ENCODE results near the gene BRAT1. TPM values are rescaled to one million over a fixed set of nuclear protein-coding genes. Genes with fewer than 3 reads are reported as not detected.

Gene BRAT1
- total RNA-seq, 1 donor from 2014 or later: 19.7 TPM

DNA sequence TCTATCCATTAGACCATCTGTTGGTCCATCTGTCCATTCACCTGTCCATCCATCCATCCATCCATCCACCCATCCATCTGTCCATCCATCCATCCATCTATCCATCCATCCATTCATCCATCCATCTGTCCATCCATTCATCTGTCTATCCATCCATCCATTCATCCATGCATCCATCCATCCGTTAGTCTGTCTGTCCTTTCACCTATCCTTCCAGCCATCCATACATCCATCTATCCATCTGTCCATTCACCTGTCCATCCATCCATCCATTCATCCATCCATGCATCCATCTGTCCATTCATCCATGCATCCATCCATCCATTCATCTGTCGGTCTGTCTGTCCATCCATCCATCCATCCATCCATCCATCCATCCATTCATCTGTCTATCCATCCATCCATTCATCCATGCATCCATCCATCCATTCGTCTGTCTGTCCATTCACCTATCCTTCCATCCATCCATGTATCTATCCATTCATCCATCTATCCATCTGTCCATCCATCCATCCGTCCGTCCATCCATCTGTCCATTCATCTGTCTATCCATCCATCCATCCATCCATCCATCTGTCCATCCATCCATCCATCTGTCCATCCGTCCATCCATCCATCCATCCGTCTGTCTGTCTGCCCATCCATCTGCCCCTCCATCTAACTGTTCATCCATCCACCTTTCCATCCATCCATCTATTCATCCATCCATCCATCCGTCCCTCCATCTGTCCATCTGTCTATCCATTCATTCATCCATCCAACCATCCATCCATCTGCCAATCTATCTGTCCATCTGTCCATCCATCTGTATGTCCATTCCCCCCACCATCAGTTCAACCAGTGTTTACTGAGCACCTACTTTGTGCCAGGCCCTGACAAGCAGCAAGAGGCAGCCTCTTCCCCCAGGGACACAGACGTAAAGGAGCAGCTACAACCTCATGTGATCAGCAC is 40.6 kb downstream of the BRAT1 start:
- Histone ChIP-seq H3K79me2 (ENCODE audit: insufficient read depth, low read length) (no peaks in the 10 kb centered on the region), H3K9ac (ENCODE audit: low read length) (no peak overlapping the region), H2AFZ (ENCODE audit: low read depth, low read length) (no peak overlapping the region), H4K20me1 (ENCODE audit: insufficient read depth, low read length) (no peaks in the 10 kb centered on the region), H3K27me3 (ENCODE audit: insufficient read depth, low read length) (no peaks in the 10 kb centered on the region), H3K4me2 (ENCODE audit: low read length) (no peak overlapping the region), H3K4me3 (ENCODE audit: insufficient read depth, low read depth, low read length) (no peak overlapping the region), H3K27ac (ENCODE audit: low read depth, low read length) (no peak overlapping the region), H3K36me3 (ENCODE audit: insufficient read depth, low read length) (no peaks in the 10 kb centered on the region), H3K9me3 (ENCODE audit: insufficient read depth, low read depth, low read length) (peaks cover 4% of the 10 kb centered on the region), H3K4me1 (ENCODE audit: insufficient read depth, low read length) (peaks cover 39% of the 10 kb centered on the region)
- Mint-ChIP-seq H3K27me3 (ENCODE audit: low read depth, unreplicated experiment) (peaks cover 6% of the 10 kb centered on the region), H3K4me1 (ENCODE audit: low read depth, unreplicated experiment) (peaks cover 14% of the 10 kb centered on the region), H3K4me3 (ENCODE audit: unreplicated experiment) (no peak overlapping the region), H3K36me3 (ENCODE audit: low read depth, unreplicated experiment) (no peaks in the 10 kb centered on the region), H3K9me3 (ENCODE audit: unreplicated experiment) (no peaks in the 10 kb centered on the region), H3K27ac (ENCODE audit: unreplicated experiment) (no peak overlapping the region)
- no peak for FAIRE-seq
- no peak for DNase-seq (ENCODE audit: low read depth)
- TF ChIP-seq, protein P1, sequence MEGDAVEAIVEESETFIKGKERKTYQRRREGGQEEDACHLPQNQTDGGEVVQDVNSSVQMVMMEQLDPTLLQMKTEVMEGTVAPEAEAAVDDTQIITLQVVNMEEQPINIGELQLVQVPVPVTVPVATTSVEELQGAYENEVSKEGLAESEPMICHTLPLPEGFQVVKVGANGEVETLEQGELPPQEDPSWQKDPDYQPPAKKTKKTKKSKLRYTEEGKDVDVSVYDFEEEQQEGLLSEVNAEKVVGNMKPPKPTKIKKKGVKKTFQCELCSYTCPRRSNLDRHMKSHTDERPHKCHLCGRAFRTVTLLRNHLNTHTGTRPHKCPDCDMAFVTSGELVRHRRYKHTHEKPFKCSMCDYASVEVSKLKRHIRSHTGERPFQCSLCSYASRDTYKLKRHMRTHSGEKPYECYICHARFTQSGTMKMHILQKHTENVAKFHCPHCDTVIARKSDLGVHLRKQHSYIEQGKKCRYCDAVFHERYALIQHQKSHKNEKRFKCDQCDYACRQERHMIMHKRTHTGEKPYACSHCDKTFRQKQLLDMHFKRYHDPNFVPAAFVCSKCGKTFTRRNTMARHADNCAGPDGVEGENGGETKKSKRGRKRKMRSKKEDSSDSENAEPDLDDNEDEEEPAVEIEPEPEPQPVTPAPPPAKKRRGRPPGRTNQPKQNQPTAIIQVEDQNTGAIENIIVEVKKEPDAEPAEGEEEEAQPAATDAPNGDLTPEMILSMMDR (IDR thresholded peaks at IDR 0.05; ENCODE audit: insufficient read depth, low read depth, low read length): no peak
- TF ChIP-seq EZH2 (IDR thresholded peaks at IDR 0.05; ENCODE audit: insufficient read depth, low read length): no peak

DNA sequence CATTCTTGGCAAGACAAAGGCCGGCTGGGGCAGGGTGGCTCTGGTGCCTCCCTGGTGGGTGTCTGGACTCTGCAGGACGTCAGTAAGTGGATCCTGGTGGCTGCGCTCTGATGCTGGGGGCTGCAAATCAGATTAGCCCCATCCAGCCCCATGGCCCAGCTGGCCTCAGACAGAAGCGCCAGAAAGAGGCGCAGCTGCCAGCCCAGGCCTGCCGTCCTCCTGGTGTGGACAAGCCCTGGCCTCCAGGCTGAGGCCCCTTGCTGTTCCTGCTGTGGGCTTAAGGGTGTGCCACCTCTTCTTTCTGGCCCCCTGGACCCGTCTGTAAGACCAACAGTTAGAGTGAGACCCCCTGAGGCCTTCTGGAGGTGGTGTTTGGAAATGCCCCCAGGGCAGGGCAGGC is 41.6 kb downstream of the BRAT1 start:
- no peaks in the 10 kb centered on the region for H4K20me1 ChIP-seq (ENCODE audit: insufficient read depth, low read length)
- no peaks in the 10 kb centered on the region for H3K79me2 ChIP-seq (ENCODE audit: insufficient read depth, low read length)
- no peak overlapping the region for H2AFZ ChIP-seq (ENCODE audit: low read depth, low read length)
- H3K9ac ChIP-seq (ENCODE audit: low read length): no peak overlapping the region
- no peak overlapping the region for H3K27ac ChIP-seq (ENCODE audit: low read depth, low read length)
- no peak overlapping the region for H3K27ac Mint-ChIP-seq (ENCODE audit: unreplicated experiment)
- DNase-seq (ENCODE audit: low read depth): no peak
- H3K4me3 ChIP-seq (ENCODE audit: insufficient read depth, low read depth, low read length): no peak overlapping the region
- H3K4me1 Mint-ChIP-seq (ENCODE audit: low read depth, unreplicated experiment): peaks cover 18% of the 10 kb centered on the region
- H3K4me3 Mint-ChIP-seq (ENCODE audit: unreplicated experiment): no peak overlapping the region
- peaks cover 37% of the 10 kb centered on the region for H3K4me1 ChIP-seq (ENCODE audit: insufficient read depth, low read length)
- no peaks in the 10 kb centered on the region for H3K36me3 ChIP-seq (ENCODE audit: insufficient read depth, low read length)
- H3K9me3 Mint-ChIP-seq (ENCODE audit: unreplicated experiment): no peaks in the 10 kb centered on the region
- peaks cover 4% of the 10 kb centered on the region for H3K9me3 ChIP-seq (ENCODE audit: insufficient read depth, low read depth, low read length)
- H3K36me3 Mint-ChIP-seq (ENCODE audit: low read depth, unreplicated experiment): no peaks in the 10 kb centered on the region
- TF ChIP-seq, protein P1 (IDR thresholded peaks at IDR 0.05; ENCODE audit: insufficient read depth, low read depth, low read length): no peak
- no peak for TF ChIP-seq EZH2 (IDR thresholded peaks at IDR 0.05; ENCODE audit: insufficient read depth, low read length)
- no peak for FAIRE-seq
- no peak overlapping the region for H3K4me2 ChIP-seq (ENCODE audit: low read length)
- peaks cover 6% of the 10 kb centered on the region for H3K27me3 Mint-ChIP-seq (ENCODE audit: low read depth, unreplicated experiment)
- H3K27me3 ChIP-seq (ENCODE audit: insufficient read depth, low read length): no peaks in the 10 kb centered on the region

DNA sequence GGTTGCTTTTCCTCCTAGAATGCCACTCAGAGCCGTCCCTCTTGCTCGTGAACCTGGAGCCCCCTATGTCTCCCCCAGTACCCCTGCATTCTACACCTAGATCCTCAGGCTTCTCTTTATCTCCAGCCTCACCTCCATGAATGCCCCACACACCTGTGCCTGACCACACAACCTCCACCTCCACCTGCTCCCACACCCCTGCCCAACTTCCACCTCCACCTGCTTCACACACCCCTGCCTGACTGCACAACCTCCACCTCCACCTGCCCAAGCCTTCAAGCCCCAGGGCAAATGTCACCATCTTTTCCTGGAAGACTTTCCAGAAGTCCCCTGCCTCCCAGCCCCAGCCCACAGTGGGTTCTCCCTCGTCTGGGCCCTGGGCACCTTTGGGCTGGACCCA is 42.6 kb downstream of the BRAT1 start:
- Histone ChIP-seq H3K4me1 (ENCODE audit: insufficient read depth, low read length) (peaks cover 33% of the 10 kb centered on the region), H3K27ac (ENCODE audit: low read depth, low read length) (no peak overlapping the region), H3K9ac (ENCODE audit: low read length) (no peak overlapping the region), H3K79me2 (ENCODE audit: insufficient read depth, low read length) (no peaks in the 10 kb centered on the region), H3K9me3 (ENCODE audit: insufficient read depth, low read depth, low read length) (peaks cover 4% of the 10 kb centered on the region), H4K20me1 (ENCODE audit: insufficient read depth, low read length) (no peaks in the 10 kb centered on the region), H3K27me3 (ENCODE audit: insufficient read depth, low read length) (no peaks in the 10 kb centered on the region), H3K36me3 (ENCODE audit: insufficient read depth, low read length) (no peaks in the 10 kb centered on the region), H3K4me2 (ENCODE audit: low read length) (no peak overlapping the region), H2AFZ (ENCODE audit: low read depth, low read length) (no peak overlapping the region), H3K4me3 (ENCODE audit: insufficient read depth, low read depth, low read length) (no peak overlapping the region)
- H3K4me3 Mint-ChIP-seq (ENCODE audit: unreplicated experiment): no peak overlapping the region
- DNase-seq (ENCODE audit: low read depth) (no peak), FAIRE-seq (no peak)
- no peaks in the 10 kb centered on the region for H3K9me3 Mint-ChIP-seq (ENCODE audit: unreplicated experiment)
- H3K4me1 Mint-ChIP-seq (ENCODE audit: low read depth, unreplicated experiment): peaks cover 13% of the 10 kb centered on the region
- no peaks in the 10 kb centered on the region for H3K36me3 Mint-ChIP-seq (ENCODE audit: low read depth, unreplicated experiment)
- H3K27me3 Mint-ChIP-seq (ENCODE audit: low read depth, unreplicated experiment): peaks cover 6% of the 10 kb centered on the region
- no peak for TF ChIP-seq EZH2 (IDR thresholded peaks at IDR 0.05; ENCODE audit: insufficient read depth, low read length)
- TF ChIP-seq, protein P1 (IDR thresholded peaks at IDR 0.05; ENCODE audit: insufficient read depth, low read depth, low read length): no peak
- no peak overlapping the region for H3K27ac Mint-ChIP-seq (ENCODE audit: unreplicated experiment)

Measured in astrocyte (in vitro differentiated cells and primary cell).